NCI-H1694 treated with DMSO at 0.1 percent for 48 hours (cell line): ENCODE measurements around the gene ANKRD33B.
"Not testable (repeated sequence)": the region's sequence is repeated elsewhere in the genome, so short reads cannot be mapped to it uniquely, and the experiment has no call there.

ENCODE experiments used
- DNase-seq: peaks from one replicate; lab custom pipeline; 2025; lab: John Stamatoyannopoulos, UW

ANKRD33B gene

DNA sequence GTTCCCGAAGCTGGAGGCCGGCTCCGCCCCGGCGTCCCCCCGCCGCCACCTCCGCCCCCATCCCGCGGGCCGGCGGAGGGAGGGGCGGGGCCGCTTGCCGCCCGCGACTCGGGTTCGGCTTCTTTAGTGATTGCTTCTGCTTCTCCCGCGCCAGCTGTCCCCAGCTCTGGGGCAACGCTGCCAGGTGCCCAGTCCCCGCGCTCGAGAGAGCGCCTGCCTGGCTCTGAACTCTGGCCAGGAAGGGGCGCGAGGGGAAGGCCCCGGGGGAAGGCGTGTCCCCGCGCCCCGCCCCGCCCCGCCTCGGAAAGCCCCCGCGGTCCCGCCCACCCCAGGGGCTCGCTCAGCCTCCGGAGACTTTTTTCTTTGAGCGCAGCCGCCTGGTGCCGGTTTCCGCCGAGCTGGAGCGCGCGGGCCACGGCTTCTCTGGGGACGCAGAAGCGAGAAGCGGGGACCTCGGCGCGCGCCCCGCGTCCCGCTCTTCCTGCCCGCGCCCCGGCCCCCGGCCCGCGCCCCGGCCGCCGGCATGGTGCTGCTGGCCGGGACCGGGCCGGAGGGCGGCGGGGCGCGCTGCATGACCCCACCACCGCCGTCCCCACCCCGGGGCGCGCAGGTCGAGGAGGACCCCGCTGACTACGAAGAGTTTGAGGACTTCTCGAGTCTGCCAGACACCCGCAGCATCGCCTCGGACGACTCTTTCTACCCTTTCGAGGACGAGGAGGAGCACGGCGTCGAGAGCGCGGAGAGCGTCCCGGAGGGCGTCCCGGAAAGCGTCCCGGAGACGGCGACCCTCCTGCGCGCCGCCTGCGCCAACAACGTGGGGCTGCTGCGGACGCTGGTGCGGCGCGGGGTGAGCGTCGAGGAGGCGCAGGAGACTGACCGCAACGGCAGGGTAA, at the start of gene ANKRD33B:
Gene ANKRD33B, plus strand, starts transcription at position 126 of the 893 bp plus-strand sequence. Its CDS starts 398 bp downstream, at position 524.
- peak; percentile 83 for DNase-seq

DNA sequence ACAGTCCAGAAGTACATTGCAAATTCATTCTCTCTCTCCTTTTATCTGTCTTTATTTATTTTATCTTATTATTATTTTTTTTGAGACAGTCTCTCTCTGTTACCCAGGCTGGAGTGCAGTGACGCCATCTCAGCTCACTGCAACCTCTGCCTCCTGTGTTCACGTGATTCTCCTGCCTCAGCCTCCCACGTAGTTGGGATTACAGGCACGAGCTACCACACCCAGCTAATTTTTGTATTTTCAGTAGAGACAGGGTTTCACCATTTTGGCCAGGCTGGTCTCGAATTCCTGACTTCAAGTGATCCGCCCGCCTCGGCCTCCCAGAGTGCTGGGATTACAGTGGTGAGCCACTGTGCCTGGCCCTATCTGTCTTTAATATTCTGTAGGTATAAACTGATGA, 49.3 kb upstream of the ANKRD33B start:
- DNase-seq: not testable (repeated sequence)

DNA sequence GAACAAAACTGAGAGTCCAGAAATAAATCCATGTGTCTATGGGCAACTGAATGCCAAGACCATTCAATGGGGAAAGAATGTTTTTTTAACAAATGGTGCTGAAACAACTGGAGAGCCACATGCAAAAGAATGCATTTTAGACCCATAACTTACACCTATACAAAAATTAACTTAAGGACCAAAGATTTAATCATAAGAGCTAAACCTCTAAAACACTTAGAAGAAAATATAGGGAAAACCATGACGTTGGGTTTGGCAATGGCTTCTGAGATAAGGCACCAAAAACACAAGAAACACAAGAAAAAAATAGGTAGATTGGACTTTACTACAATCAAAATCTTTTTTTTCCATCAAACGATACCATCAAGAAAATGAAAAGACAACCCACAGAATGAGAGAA, 48.4 kb upstream of the ANKRD33B start:
- no peak for DNase-seq

DNA sequence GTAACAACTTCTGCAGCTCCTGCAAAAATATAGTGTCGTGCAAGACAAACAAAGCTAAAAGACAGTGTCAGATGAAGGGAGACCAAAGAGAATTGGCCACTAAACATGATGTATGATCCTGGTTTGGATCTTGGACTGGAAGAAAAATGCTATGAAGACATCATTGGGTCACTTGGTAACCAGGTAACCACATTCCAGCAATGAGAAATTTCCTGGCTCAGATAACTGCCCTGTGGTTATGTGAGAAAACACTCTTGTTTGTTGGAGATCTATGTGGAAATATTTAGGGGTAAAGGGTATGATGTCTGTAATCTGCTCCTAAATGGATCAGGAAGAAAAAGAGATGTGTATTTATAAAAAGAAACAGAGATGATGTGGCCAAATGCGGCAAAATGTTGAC, 45.5 kb upstream of the ANKRD33B start:
- no peak for DNase-seq

DNA sequence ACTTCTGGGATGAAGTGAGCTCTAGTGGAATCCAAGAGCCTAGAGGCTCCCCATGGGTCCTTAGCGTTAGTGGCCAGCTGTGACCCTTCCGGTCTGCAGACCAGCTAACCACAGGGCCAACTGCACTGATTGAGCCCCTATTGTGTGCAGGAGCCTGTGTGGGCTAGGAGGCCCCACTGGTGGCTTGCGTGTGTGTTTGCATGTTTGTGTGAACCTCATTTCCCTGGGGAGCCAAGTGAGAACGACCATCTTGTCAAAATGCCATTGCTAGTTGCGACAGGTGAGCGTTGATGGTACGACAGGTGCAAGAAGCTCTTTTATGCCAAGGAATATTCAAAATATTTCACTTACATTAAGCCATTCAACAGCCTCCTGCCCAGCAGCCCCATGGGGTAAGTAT, 44.1 kb upstream of the ANKRD33B start:
- no peak for DNase-seq

DNA sequence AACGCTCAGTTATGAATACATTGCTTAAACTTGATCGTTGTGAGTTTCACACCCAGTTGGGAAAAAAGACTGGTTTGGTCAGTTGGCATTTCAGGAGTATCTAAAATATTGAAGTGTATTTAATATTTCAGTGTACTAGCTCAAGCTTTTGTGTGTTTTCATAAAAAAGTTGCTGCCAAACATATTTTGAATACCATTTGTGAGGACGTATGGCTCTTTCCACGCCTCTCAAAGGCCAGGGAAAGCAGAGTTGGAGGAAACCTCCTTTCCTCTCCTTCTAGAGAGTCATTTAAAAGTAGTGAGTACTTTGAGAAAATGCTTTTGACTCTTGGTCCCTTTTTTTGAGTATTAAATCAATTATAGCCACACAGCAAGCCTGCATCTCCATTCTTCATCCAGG, 43.2 kb upstream of the ANKRD33B start:
- no peak for DNase-seq

DNA sequence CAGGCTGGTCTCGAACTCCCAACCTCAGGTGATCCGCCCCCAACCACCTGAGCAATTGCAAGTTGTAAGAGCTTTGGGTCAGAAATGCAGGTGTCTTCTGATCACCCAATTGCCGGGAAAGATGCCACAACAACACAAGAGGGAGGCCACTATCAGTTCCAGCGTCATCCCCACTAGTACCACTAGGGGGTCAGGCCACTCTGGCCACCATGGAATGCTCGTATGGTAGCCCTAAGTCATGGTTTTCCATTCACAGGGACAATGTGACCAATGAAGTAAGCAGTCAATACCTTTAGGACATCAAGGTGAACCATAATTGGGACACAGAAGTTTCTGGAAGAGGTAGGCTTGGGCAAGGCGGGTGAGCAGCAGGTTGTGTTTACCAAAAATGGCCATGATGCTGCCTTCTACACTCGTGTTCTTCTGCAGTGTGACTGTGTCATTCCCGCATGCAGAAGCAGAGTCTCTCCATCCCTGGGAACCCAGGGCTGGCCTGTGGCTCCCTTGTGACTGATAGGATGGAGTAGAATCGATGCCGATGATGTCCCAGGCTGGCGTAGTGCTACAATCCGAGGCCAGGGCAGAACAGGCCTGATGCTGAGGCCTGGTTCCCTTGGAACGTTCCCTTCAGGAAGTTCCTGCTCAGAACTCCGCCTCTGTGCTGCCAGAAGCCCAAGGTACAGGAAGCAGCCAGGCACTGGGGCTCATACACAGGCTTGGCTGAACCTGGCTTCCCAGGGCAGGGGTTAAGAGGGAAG, 42.2 kb upstream of the ANKRD33B start:
- DNase-seq: no peak

DNA sequence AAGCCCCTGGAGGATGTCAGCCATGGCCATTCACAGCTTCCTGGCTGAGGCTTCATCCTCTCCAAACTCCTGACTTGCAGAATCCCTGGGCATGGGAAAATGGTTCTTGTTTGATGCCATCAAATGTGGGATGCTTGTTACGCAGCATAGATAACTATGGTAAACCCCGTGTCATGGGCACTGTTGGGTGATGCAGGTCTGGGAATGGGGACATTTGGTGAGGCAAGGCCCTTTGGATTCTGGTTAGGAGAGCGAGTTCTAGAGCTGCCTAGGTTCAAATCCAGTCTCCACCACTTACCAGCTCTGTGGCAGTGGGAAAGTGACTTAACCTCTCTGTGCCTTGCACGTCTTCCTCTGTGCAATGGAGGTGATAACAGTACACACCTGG, 41.7 kb upstream of the ANKRD33B start:
- DNase-seq: no peak

DNA sequence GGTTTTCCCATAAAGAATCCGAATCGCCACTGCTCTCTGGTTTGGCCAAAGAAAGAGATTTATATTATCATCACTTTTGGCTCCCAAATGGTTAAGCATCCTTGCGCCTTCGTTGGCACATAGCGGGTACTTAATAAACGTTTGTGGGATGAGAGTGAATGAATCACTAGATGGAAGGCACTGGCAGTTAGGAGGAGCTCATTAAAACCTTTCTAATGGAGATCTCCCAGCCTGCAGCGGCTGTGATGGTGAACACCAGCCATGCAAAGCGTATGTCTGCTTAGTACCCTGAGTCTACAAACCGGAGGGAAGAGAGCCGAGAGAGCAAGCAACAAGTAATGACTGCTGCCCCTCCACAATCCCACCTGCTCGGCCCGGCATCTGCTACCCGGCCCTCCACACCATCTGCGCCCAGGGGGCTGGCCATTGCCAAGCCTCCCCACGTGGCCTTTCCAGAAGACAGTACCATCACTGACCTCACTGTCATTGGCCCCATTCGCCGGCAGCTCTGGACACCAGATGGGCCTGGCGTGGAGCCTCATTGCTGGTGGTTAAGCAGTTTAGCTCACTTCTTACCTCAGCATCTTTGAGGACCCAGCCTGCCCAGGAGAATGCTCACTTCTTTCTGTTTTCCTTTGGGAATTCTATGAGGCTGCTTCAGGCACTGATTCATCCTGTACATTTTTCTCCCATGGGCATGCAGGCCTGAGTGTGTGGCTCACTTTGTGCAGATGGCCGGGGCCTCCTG, 39.3 kb upstream of the ANKRD33B start:
- DNase-seq: no peak

DNA sequence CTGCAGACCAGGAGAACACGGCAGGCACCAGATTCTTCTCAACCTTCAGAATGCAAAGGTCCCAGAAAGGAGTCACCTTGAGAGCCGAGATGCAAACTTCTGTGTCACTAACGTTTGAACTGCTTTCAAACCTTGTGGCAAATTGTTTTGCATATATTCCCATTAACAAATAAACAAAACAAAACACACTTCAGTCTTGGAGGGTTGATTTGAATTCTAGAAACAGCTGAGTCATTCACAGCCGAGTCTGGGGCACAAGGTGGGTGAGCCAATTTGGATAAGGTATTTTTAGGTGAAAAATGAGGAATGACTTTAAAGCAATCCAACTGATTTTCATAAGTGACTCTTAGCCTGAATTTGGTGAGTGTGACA, 38.8 kb upstream of the ANKRD33B start:
- DNase-seq: no peak

DNA sequence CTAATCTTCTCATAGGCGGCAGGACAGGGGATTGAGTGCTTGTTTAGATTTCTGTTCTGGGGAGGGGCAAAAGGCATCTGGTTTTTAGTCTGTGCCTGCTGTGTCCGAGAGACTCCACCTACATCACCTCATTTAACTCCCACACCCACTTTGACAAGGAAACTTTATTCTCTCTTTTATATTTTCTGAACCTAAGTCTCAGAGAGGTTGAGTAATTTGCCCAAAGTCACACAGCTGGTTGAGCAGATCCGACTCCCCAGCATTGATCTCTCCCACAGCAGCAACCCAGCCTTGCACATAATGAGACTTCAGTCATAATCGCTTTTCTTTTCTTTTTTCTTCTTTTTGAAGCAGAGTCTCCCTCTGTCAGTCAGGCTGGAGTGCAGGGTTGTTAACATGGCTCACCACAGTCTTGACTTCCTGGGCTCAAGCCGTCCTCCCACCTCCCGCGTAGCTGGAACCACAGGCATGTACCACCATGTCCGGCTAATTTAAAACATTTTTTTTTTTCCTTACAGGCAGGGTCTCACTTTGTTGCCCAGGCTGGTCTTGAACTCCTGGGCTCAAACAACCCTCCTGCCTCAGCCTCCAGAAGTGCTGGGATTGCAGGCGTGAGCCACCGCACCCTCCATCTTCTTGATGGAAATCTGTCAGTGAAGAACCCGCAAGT, 36.5 kb upstream of the ANKRD33B start:
- no peak for DNase-seq

DNA sequence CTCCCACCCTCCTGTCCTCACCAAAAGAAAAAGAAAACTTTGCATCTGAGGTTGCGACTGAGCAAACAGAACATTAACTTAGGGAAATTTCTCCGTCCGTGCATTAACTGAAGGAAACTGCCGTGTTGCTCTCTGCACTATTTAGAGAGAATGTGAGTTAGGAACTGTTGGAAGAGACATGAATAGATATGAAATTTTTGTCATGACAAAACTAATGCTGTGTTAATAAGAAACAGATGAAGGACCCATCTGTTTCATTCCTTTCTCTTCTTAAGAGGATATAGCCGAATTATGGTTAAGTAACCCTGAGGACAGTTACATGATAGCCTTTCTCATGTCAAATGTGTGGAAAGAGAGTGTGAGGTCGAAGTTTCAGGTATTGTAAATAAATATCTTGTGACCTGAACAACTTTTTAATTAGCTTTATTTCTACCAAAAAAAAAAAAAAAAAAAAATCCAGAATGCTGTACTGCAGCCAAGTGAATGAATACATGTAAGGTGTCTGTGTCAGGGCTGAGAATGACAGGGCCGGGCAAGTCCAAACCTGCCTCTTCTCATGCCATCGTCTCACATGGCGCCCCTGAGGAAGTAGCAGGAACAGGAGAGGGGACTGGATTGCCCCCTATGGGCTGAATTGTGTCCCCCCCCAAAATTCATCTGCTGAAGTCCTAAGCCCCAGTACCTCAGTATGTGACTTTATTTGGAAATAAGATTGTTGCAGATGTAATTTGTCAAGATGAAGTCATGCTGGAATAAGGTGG, 35.6 kb upstream of the ANKRD33B start:
- peak; percentile 80 for DNase-seq

DNA sequence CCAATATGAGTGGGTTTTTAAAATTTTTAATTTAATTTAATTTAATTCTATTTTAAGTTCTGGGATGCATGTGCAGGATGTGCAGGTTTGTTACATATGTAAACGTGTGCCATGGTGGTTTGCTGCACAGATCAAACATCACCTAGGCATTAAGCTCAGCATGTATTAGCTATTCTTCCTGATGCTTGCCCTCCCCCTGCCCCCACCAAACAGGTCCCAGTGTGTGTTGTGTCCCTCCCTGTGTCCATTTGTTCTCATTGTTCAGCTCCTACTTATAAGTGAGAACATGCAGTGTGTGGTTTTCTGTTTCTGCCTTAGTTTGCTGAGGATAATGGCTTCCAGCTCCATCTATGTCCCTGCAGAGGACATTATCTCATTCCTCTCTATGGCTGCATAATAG, 35.0 kb upstream of the ANKRD33B start:
- DNase-seq: no peak

DNA sequence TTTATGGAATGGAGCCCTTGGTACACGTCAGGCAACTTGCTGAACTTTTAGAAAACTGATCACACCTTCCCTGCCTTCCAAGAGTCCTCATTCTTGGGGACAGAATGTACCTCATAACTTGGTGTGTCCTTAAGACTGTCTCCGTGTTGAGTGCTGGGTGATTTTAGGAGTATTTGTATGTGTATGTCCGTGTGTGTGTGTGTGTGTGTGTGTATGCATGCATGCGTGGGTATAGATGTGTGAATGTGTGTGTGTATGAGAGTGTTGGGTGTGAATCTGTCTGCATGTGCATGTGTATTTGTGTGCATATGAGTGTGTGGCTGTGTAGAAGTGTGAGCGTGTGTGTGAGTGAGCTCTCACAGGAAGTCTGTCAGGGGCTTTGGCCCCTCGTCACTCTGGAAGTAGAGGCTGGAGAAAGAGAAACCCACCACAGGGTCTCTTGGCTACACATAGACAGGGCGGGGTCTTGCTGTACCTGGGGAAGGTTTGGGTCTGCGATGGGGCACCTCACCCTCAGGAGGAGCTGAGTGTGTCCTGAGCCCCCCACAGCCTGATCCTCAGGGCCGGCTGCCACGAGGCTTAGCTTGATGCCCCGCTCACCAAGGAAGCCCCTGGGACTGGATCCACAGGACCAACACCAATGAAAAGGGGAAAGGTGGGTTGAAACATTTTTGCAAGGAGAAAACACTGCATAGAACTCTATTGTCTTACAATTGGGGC, 33.1 kb upstream of the ANKRD33B start:
- DNase-seq: no peak

DNA sequence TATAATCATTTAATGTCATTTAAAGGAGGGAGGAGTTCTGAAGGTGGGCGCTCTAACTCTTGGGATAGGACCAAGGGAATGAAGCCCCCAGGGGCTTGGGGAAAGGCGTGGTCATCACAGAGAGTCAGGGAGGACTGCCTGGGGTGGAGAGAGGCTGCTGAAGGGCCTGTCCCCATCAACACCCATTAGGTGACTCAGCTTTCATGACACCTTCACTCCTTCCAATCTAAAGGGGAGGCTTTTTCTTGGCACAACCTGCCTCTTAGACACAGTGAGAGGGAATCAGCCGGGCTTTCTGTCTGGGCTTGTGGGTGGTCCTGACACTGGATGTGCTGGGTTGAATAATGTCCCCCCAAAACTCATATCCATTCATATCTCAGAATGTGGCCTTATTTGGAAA, 31.4 kb upstream of the ANKRD33B start:
- no peak for DNase-seq

DNA sequence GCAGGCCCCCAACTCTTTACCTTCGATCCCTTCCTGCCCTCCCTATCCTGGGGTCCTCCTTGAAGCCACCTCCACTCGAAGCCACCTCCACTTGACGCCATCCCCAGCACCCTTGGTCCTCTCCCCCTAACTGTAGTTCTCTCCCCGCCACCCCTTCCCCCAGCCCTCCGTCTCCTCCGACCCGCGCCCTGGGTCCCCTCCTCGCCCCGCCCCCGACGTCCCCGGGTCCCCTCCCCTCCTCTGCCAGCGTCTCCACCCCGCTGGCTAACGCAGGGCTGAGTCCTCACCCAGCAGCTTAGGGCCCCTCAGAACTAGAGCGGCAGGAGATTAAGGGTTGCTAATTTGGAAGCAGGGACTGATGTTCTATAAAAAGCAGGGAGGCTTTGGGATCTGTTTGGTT, 30.6 kb upstream of the ANKRD33B start:
- no peak for DNase-seq

DNA sequence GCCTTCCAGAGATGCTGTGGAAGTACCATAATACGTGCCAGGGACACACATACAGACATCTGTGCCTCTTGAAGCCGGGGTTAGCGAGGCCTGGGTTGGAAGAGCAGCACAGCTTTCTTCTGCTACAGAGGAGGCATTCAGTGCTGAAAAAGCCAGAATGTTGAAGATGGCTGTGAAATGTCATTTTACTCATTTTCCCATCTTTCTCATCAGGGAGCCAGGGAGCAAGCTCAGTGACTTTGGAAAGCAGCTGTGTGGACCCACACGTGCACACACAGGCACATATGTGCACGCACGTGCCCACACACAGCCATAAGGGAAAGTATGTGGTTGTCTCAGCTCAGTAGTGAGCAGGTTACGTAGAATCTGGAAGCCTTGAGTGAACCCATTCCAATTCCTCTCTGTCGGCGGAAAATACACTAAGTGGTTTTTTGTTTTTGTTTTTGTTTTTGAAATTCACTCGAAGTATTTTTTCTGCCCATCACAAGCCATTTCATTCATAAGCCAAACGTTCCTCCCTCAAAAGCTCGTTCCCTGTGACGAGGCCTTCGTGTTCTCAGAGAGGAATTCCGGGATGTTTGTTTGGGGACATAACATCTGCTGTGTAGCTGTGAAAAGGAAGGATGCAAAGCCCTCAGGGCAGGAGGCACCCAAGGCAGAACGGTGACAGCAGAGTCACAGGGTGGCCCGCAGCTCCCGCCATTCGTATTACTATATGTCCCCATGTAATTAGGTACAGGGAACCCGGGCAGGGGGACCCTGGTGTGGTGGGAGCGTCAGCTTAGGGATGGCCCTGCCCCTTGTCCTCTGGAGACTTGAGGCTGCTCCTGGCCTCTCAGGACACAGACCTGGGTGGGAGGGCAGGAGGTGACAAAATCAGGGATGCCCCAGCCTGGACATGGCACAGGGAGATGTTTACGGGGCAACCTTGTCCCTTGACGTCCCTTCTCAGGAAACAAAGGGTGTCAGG, 29.0 kb upstream of the ANKRD33B start:
- DNase-seq: peak; percentile 87

DNA sequence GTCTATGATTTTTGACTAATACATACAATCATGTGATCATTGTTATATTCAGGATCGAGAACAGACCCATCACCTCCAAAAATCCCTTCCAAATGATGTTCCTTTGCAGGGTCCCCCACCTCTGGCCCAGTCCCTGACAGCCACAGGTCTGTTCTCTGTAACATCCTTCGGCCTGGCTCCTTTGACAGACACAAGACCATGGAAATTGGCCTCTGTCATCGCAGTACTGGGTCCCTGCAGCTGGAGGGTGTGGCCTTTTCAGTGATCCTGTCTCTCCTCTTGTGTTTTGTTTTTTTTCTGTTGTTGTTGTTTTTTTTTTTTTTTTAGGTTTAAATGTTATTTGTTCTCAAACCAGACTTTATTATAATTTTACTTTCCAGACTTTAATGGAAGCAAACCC, 27.4 kb upstream of the ANKRD33B start:
- DNase-seq: no peak

DNA sequence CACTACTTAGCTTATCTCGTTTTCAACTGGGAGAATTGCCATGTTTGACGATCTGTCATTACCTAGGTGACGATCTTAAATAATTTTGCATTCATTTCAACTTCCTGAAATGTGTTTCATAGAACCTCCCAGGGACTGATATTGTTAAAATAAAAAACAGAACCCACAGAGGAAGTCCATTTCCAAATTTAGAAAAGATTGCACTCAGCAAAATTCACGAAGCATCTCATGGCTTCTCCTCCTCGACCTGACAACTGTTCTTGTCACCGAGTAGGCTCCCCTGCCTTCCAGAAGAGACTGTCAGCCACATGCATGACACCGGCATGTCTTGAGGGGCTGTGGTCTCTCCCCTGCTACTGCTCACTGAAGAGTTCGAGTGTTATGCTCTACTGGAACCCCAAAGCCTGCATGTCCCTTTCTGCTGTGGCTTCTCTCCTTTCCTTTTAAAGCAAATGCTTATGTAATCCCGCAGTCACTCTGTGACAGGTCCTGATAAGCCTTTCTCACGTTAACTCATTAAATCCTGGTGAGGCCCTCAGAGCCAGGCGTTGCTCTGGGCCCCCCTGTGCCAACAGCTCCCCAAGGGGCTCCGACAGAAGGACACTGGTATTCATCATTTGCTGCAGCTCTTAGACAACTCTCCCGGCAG, 26.8 kb upstream of the ANKRD33B start:
- no peak for DNase-seq
